ENCODE results near the gene ARF3.

DNA sequence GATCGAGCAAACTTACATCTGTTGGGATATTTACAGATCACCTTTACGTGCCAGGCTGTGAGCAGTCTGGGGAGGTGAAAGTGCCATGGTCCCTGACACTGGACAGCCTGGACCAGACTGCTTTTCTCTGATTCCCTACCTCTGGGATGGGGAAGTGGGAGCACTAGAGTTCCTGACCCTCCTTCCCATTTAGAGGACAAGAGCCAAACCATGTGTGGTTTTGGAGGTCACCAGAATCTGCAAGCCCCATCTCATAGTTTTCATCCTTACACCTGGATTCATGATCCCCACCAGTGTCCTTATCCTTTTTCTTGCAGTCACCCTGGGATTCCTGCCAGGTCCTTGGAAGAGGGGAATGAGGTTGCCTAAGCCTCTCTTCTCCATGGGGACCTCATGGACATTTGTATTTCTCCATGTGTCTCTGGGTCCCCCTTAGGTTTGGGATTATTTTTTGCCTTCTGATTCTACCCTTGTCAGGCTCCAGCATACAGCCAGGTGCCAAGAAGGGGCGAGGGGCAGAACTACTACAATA is 15.7 kb upstream of the ARF3 start:
- TF ChIP-seq SIN3A (IDR thresholded peaks at IDR 0.05; ENCODE audit: borderline replicate concordance, low read depth, low read length) (no peak), TAF1 (IDR thresholded peaks at IDR 0.05; ENCODE audit: borderline replicate concordance, low read depth, low read length) (no peak), RFX5 (IDR thresholded peaks at IDR 0.05; ENCODE audit: low read length) (no peak), RCOR1 (IDR thresholded peaks at IDR 0.05; ENCODE audit: low read length) (no peak), JUND (IDR thresholded peaks at IDR 0.05) (no peak), RAD21 (IDR thresholded peaks at IDR 0.05; ENCODE audit: low read length) (no peak), EP300 (IDR thresholded peaks at IDR 0.05; ENCODE audit: borderline replicate concordance in 1 of 2, low read depth in 1 of 2, low read length in 1 of 2) (no peak), ELF1 (IDR thresholded peaks at IDR 0.05) (no peak)
- TF ChIP-seq, protein P1, sequence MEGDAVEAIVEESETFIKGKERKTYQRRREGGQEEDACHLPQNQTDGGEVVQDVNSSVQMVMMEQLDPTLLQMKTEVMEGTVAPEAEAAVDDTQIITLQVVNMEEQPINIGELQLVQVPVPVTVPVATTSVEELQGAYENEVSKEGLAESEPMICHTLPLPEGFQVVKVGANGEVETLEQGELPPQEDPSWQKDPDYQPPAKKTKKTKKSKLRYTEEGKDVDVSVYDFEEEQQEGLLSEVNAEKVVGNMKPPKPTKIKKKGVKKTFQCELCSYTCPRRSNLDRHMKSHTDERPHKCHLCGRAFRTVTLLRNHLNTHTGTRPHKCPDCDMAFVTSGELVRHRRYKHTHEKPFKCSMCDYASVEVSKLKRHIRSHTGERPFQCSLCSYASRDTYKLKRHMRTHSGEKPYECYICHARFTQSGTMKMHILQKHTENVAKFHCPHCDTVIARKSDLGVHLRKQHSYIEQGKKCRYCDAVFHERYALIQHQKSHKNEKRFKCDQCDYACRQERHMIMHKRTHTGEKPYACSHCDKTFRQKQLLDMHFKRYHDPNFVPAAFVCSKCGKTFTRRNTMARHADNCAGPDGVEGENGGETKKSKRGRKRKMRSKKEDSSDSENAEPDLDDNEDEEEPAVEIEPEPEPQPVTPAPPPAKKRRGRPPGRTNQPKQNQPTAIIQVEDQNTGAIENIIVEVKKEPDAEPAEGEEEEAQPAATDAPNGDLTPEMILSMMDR (IDR thresholded peaks at IDR 0.05) = no peak; the same call in 1 of the 2 replicates
- TF ChIP-seq, protein P2, sequence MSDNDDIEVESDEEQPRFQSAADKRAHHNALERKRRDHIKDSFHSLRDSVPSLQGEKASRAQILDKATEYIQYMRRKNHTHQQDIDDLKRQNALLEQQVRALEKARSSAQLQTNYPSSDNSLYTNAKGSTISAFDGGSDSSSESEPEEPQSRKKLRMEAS (IDR thresholded peaks at IDR 0.05; ENCODE audit: low read depth) = no peak

All from SK-N-SH (cell line).